HepG2 (cell line): ENCODE measurements around the gene PDYN.

Experiments
- CBFB ChIP-seq: sonication (generic); formaldehyde crosslinking; IDR thresholded peaks from 2 replicates; pipeline ENCODE4 v1.4.0; 2020; ENCODE audit warnings: missing genetic modification reagents
- CEBPB ChIP-seq: IDR thresholded peaks from 2 replicates; pipeline ENCODE4 v1.6.1; 2011; ENCODE audit warnings: low read depth, low read length, improper control_type of control experiment, borderline replicate concordance
- EP300 ChIP-seq, 3 experiments: sonication (generic) in 1 of 3; formaldehyde crosslinking in 1 of 3; IDR thresholded peaks; 2 replicates each; pipeline versions ENCODE4 v1.5.1 to v1.6.1; 2011 to 2020; ENCODE audit warnings: low read depth in 2 of 3, low read length in 2 of 3, borderline replicate concordance in 1 of 3, improper control_type of control experiment in 1 of 3, mild to moderate bottlenecking in 1 of 3, missing genetic modification reagents in 1 of 3, moderate library complexity in 1 of 3
- GATA4 ChIP-seq: sonication (generic); IDR thresholded peaks from 2 replicates; pipeline ENCODE4 v1.6.1; 2016; ENCODE audit warnings: antibody characterized with exemption, low read depth, borderline replicate concordance
- MYNN ChIP-seq: sonication (generic); formaldehyde crosslinking; IDR thresholded peaks from 2 replicates; pipeline ENCODE4 v1.4.0; 2020; ENCODE audit warnings: mild to moderate bottlenecking, low read depth, missing genetic modification reagents
- NFYB ChIP-seq: sonication (generic); formaldehyde crosslinking; IDR thresholded peaks from 2 replicates; pipeline ENCODE4 v1.4.0; 2020; ENCODE audit warnings: missing genetic modification reagents
- PTBP1 ChIP-seq: fragments of 200-400 bp; formaldehyde crosslinking; IDR thresholded peaks from 2 replicates; pipeline ENCODE4 v1.6.1; 2018; ENCODE audit warnings: low read length, low read depth; ENCODE audit not compliant: poor library complexity, severe bottlenecking
- SP2 ChIP-seq: sonication (generic); formaldehyde crosslinking; IDR thresholded peaks from 2 replicates; pipeline ENCODE4 v1.5.1; 2020; ENCODE audit warnings: mild to moderate bottlenecking, missing genetic modification reagents
- TP53 ChIP-seq: sonication (generic); formaldehyde crosslinking; conservative IDR thresholded peaks from 2 replicates; pipeline ENCODE4 v1.4.0; 2020; ENCODE audit warnings: missing genetic modification reagents
- ZMYM4 ChIP-seq: sonication (generic); formaldehyde crosslinking; IDR thresholded peaks from 2 replicates; pipeline ENCODE4 v1.8.1; 2023; ENCODE audit warnings: mild to moderate bottlenecking, missing genetic modification reagents
- ZNF33B ChIP-seq: sonication (generic); formaldehyde crosslinking; IDR thresholded peaks from 2 replicates; pipeline ENCODE4 v1.5.1; 2020; ENCODE audit warnings: mild to moderate bottlenecking, missing genetic modification reagents
- ZNF747 ChIP-seq: sonication (generic); formaldehyde crosslinking; IDR thresholded peaks from 2 replicates; pipeline ENCODE4 v1.8.1; 2023; ENCODE audit warnings: missing genetic modification reagents, mild to moderate bottlenecking, borderline replicate concordance
- TF ChIP-seq, protein P1 (sequence below): sonication (generic); formaldehyde crosslinking; IDR thresholded peaks from 2 replicates; pipeline ENCODE4 v1.4.0; 2020; ENCODE audit warnings: mild to moderate bottlenecking, missing genetic modification reagents

GRCh38 chr20:2026514-2026913 is 32.7 kb upstream of the PDYN start:
- TF ChIP-seq ZNF747 (CRISPR knock-in tag): no peak
- TF ChIP-seq MYNN (CRISPR knock-in tag): no peak
- no peak for TF ChIP-seq CBFB (CRISPR knock-in tag)
- no peak for TF ChIP-seq ZNF33B (CRISPR knock-in tag)
- TF ChIP-seq, protein P1, sequence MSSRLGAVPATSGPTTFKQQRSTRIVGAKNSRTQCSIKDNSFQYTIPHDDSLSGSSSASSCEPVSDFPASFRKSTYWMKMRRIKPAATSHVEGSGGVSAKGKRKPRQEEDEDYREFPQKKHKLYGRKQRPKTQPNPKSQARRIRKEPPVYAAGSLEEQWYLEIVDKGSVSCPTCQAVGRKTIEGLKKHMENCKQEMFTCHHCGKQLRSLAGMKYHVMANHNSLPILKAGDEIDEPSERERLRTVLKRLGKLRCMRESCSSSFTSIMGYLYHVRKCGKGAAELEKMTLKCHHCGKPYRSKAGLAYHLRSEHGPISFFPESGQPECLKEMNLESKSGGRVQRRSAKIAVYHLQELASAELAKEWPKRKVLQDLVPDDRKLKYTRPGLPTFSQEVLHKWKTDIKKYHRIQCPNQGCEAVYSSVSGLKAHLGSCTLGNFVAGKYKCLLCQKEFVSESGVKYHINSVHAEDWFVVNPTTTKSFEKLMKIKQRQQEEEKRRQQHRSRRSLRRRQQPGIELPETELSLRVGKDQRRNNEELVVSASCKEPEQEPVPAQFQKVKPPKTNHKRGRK (CRISPR knock-in tag): no peak
- no peak for TF ChIP-seq GATA4
- TF ChIP-seq CEBPB: no peak
- TF ChIP-seq EP300 (IDR thresholded peaks at IDR 0.05; ENCODE audit: low read depth in 2 of 2, low read length in 2 of 2): no peak
- TF ChIP-seq EP300 (CRISPR knock-in tag; IDR thresholded peaks at IDR 0.05; ENCODE audit: borderline replicate concordance): no peak
- no peak for TF ChIP-seq PTBP1
- no peak for TF ChIP-seq TP53 (CRISPR knock-in tag)
- TF ChIP-seq ZMYM4 (CRISPR knock-in tag): no peak
- TF ChIP-seq SP2 (CRISPR knock-in tag): no peak
- TF ChIP-seq NFYB: no peak
